Astrocyte (in vitro differentiated cells and primary cell): ENCODE data around the gene FAM110A. TPM values are rescaled to one million over a fixed set of nuclear protein-coding genes. Genes with fewer than 3 reads are reported as not detected.

Source experiments
- DNase-seq: peaks from one replicate; pipeline ENCODE4 v3.0.0-alpha.2; 2010; ENCODE audit warnings: low read depth
- FAIRE-seq: peaks from 2 replicates; lab custom pipeline; 2011; peaks lifted over from hg19 to GRCh38; lab: Jason Lieb, UNC
- H2AFZ ChIP-seq: 2 replicates; pipeline ENCODE4 v1.6.0; 2012; ENCODE audit warnings: low read depth, low read length, inconsistent platforms
- H3K27ac ChIP-seq: 2 replicates; pipeline ENCODE4 v1.5.1; 2011; ENCODE audit warnings: low read depth, low read length, inconsistent platforms
- H3K27me3 ChIP-seq: 2 replicates; pipeline ENCODE4 v1.6.0; 2011; ENCODE audit warnings: low read length, inconsistent platforms; ENCODE audit not compliant: insufficient read depth
- H3K36me3 ChIP-seq: 2 replicates; pipeline ENCODE4 v1.5.1; 2011; ENCODE audit warnings: low read length, inconsistent platforms; ENCODE audit not compliant: insufficient read depth
- H3K4me1 ChIP-seq: 2 replicates; pipeline ENCODE4 v1.5.1; 2011; ENCODE audit warnings: low read length, inconsistent platforms; ENCODE audit not compliant: insufficient read depth
- H3K4me2 ChIP-seq: 2 replicates; pipeline ENCODE4 v1.6.0; 2012; ENCODE audit warnings: low read length, inconsistent platforms
- H3K4me3 ChIP-seq: 2 replicates; pipeline ENCODE4 v1.5.1; 2011; ENCODE audit warnings: low read depth, mild to moderate bottlenecking, low read length, inconsistent platforms; ENCODE audit not compliant: insufficient read depth
- H3K79me2 ChIP-seq: 2 replicates; pipeline ENCODE4 v1.6.0; 2012; ENCODE audit warnings: mild to moderate bottlenecking, low read length, inconsistent platforms; ENCODE audit not compliant: insufficient read depth
- H3K9ac ChIP-seq: 2 replicates; pipeline ENCODE4 v1.6.0; 2012; ENCODE audit warnings: mild to moderate bottlenecking, low read length, inconsistent platforms
- H3K9me3 ChIP-seq: 2 replicates; pipeline ENCODE4 v1.5.1; 2012; ENCODE audit warnings: low read depth, mild to moderate bottlenecking, low read length, inconsistent platforms; ENCODE audit not compliant: insufficient read depth
- H4K20me1 ChIP-seq: 2 replicates; pipeline ENCODE4 v1.6.0; 2012; ENCODE audit warnings: low read length, inconsistent platforms; ENCODE audit not compliant: insufficient read depth
- H3K27ac Mint-ChIP-seq: one replicate; pipeline ENCODE4 v1.8.0; 2021; ENCODE audit warnings: mild to moderate bottlenecking, mixed read lengths; ENCODE audit not compliant: unreplicated experiment
- H3K27me3 Mint-ChIP-seq: one replicate; pipeline ENCODE4 v1.8.0; 2021; ENCODE audit warnings: low read depth, mixed read lengths; ENCODE audit not compliant: unreplicated experiment
- H3K36me3 Mint-ChIP-seq: one replicate; pipeline ENCODE4 v1.8.0; 2021; ENCODE audit warnings: low read depth, mixed read lengths; ENCODE audit not compliant: unreplicated experiment
- H3K4me1 Mint-ChIP-seq: one replicate; pipeline ENCODE4 v1.8.0; 2021; ENCODE audit warnings: low read depth, mixed read lengths; ENCODE audit not compliant: unreplicated experiment
- H3K4me3 Mint-ChIP-seq: one replicate; pipeline ENCODE4 v1.8.0; 2021; ENCODE audit warnings: mild to moderate bottlenecking, moderate library complexity, mixed read lengths; ENCODE audit not compliant: unreplicated experiment
- H3K9me3 Mint-ChIP-seq: one replicate; pipeline ENCODE4 v1.8.0; 2021; ENCODE audit warnings: mild to moderate bottlenecking, mixed read lengths; ENCODE audit not compliant: unreplicated experiment
- EZH2 ChIP-seq: IDR thresholded peaks from 2 replicates; pipeline ENCODE4 v1.6.1; 2012; ENCODE audit warnings: mild to moderate bottlenecking, low read length, inconsistent platforms; ENCODE audit not compliant: insufficient read depth
- total RNA-seq: library from RNA; stranded (reverse); gene quantifications from 2 replicates; pipeline ENCODE4 v1.2.1, GENCODE V29; 2021
- TF ChIP-seq, protein P1 (sequence below): IDR thresholded peaks from 2 replicates; pipeline ENCODE4 v1.5.1; 2011; ENCODE audit warnings: low read depth, mild to moderate bottlenecking, inconsistent platforms, low read length, moderate library complexity; ENCODE audit not compliant: insufficient read depth

Gene FAM110A
- total RNA-seq, 1 donor from 2014 or later = 1.4 TPM

DNA sequence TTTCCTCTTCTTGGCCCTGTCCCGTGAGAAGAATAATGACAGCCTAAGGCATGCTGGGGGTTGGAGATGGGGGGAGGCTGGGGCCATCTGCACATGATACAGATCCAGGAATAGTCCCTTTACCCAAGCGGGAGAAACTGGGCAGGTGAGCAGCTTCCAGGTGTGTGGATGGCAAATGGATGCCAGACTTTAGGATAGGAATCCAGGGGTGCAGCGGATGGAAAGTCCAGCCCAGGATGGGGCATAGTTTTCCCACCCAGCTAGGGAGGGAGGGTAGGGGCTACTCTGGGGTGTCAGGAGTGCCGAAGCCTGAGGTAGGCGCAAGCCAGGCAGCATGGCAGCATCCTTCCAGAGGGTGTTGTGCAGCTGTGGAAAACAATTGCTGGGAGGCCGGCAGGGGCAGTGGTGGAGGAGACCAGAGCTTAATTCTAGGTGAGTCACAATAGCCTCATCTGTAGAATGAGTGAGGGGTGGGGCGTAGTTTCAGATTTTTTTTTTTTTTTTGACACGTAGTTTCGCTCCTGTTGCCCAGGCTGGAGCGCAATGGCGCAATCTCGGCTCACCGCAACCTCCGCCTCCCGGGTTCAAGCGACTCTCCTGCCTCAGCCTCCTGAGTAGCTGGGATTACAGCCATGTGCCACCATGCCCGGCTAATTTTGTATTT is 15.4 kb upstream of the FAM110A start:
- H3K4me2 ChIP-seq = no peak overlapping the region

DNA sequence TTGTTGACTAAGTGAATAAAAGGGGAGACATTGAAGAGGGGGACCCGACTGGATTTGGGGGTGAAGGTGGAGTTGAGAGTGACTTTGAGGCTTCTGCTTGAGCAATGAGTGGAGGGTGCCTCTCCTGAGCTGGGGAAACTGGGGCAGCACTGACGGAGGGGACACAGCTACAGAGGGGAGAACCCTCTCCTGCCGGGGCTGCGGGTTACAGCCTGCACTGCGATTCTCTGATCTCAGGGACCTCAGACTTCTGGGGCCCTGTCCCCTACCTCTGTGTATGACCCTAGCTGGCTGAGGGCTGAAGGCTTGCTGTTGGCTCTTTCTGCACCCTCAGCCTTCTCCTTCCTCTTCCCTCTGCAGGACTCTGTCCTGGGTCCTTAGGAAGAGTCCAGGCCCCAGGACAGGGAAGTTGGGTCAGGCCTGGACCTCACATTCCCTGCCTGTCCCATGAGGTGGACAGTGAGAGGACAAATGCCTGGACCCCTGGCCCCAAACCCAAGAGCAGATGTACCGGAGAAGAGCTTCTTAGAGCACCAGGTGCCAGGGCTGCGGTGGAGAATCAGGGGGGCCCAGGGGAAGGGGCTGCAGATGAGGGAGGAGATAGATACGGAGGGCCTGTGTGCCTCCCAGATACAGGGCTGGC is 13.7 kb upstream of the FAM110A start:
- FAIRE-seq (no peak), DNase-seq (no peak)
- no peak overlapping the region for H3K27ac Mint-ChIP-seq
- Histone ChIP-seq H3K36me3 (no peaks in the 10 kb centered on the region), H3K9ac (no peak overlapping the region), H4K20me1 (no peaks in the 10 kb centered on the region), H3K27ac (no peak overlapping the region), H3K4me1 (no peaks in the 10 kb centered on the region), H2AFZ (no peak overlapping the region), H3K4me3 (no peak overlapping the region), H3K9me3 (no peaks in the 10 kb centered on the region), H3K27me3 (no peaks in the 10 kb centered on the region), H3K4me2 (no peak overlapping the region), H3K79me2 (no peaks in the 10 kb centered on the region)
- H3K4me3 Mint-ChIP-seq = no peak overlapping the region
- H3K9me3 Mint-ChIP-seq = peaks cover 6% of the 10 kb centered on the region
- no peaks in the 10 kb centered on the region for H3K36me3 Mint-ChIP-seq
- H3K27me3 Mint-ChIP-seq = peaks cover 26% of the 10 kb centered on the region
- TF ChIP-seq, protein P1, sequence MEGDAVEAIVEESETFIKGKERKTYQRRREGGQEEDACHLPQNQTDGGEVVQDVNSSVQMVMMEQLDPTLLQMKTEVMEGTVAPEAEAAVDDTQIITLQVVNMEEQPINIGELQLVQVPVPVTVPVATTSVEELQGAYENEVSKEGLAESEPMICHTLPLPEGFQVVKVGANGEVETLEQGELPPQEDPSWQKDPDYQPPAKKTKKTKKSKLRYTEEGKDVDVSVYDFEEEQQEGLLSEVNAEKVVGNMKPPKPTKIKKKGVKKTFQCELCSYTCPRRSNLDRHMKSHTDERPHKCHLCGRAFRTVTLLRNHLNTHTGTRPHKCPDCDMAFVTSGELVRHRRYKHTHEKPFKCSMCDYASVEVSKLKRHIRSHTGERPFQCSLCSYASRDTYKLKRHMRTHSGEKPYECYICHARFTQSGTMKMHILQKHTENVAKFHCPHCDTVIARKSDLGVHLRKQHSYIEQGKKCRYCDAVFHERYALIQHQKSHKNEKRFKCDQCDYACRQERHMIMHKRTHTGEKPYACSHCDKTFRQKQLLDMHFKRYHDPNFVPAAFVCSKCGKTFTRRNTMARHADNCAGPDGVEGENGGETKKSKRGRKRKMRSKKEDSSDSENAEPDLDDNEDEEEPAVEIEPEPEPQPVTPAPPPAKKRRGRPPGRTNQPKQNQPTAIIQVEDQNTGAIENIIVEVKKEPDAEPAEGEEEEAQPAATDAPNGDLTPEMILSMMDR = no peak
- TF ChIP-seq EZH2 = no peak
- no peaks in the 10 kb centered on the region for H3K4me1 Mint-ChIP-seq

More for the DNA sequence above, 15.4 kb upstream of the FAM110A start:
- no peak for DNase-seq
- no peaks in the 10 kb centered on the region for H3K79me2 ChIP-seq
- H3K27me3 Mint-ChIP-seq = peaks cover 26% of the 10 kb centered on the region
- no peak overlapping the region for H3K4me3 Mint-ChIP-seq
- H3K9me3 Mint-ChIP-seq = peaks cover 6% of the 10 kb centered on the region
- H3K4me3 ChIP-seq = no peak overlapping the region
- no peaks in the 10 kb centered on the region for H3K36me3 ChIP-seq
- H3K9ac ChIP-seq = no peak overlapping the region
- no peaks in the 10 kb centered on the region for H3K4me1 Mint-ChIP-seq
- no peaks in the 10 kb centered on the region for H3K36me3 Mint-ChIP-seq
- no peak overlapping the region for H3K27ac ChIP-seq
- H3K9me3 ChIP-seq = no peaks in the 10 kb centered on the region
- H3K27ac Mint-ChIP-seq = no peak overlapping the region
- H3K27me3 ChIP-seq = no peaks in the 10 kb centered on the region
- no peaks in the 10 kb centered on the region for H4K20me1 ChIP-seq
- no peak for FAIRE-seq
- H3K4me1 ChIP-seq = no peaks in the 10 kb centered on the region
- no peak overlapping the region for H2AFZ ChIP-seq
- TF ChIP-seq, protein P1 = no peak
